ENCODE data around the gene VTI1B.

- TF ChIP-seq GATA2 (IDR thresholded peaks at IDR 0.05; ENCODE audit: low read depth, low read length) = no peak
- TF ChIP-seq GATA3 (IDR thresholded peaks at IDR 0.05; ENCODE audit: low read depth, low read length) = no peak
Observed at GRCh38 chr14:67705211-67705610, 30.8 kb upstream of the VTI1B start.
